ENCODE data around the gene NEK7.
"Not testable (repeated sequence)": the region's sequence is repeated elsewhere in the genome, so short reads cannot be mapped to it uniquely, and the experiment has no call there.

NEK7 gene

DNA sequence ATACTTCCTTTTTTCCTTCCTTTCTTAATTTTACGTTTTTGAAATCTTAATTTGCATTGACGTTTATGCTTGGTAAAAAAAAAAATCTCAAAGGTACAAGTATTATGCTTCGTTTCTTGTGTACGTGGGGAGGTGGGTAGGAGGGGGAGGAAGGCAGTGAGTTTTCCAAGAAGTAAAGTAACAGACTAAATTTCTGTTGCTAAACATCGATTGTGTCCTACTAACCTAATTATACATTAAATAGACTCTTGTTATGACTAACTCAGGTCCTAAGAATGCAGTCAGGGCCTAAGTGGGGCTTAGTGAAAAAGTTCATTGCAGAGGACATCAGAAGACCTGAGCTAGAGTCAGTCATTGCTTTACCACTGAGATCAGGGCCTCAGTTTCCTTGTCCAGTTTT lies 17.5 kb downstream of the NEK7 start:
- DNase-seq = no peak

DNA sequence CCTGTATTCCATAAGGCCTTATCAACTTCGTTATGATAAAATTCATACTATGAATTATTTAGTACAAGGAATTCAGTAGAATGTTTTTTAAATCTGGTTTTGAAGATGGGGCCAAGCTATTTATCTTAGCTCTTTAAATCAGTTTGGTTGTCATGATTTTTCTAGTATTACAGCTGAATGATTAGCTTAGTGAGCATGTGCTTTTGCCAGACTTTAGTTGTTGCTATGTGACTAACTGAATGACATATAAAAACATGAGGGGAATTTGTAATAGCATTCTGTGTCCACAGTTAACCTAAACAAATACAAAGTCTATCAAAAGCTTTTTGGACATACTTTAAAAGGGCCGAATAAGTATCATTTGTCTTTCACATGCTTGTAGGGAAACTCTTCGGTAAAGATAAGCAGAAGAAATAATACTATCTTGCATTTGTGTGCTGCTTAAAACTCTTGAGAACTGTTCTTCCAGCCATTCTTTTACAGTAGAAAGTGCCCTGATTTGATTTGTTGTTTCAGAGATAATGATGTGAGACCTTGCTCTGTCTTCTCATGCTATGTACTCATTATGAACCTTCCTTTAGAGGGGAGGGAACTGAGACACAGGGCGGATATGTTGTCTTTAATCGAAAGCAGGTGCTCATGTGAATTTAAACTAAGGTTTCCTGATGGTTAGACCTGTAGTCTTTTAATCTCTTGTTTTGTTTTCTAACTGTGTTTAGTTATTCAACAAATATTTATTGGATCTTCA lies 18.8 kb downstream of the NEK7 start:
- no peak for DNase-seq

DNA sequence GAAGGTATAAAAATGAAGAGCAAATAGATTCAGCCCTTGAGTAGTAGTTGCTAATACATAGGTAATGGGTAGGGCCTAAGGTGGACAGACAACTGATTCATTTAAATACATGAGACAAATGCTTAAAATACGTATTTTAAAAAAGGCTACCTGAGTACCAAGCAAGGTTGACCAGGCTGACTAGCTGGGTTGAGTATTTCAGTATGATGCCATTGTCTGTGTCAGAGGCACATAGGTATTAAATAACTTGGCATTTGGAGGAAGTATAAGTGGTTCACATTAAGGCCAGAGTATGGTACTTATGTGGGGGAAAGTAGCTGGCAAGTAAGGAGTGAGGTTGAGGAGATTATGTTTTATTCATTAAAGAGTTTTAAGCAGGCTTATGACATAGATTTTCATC lies 19.4 kb downstream of the NEK7 start:
- no peak for DNase-seq

DNA sequence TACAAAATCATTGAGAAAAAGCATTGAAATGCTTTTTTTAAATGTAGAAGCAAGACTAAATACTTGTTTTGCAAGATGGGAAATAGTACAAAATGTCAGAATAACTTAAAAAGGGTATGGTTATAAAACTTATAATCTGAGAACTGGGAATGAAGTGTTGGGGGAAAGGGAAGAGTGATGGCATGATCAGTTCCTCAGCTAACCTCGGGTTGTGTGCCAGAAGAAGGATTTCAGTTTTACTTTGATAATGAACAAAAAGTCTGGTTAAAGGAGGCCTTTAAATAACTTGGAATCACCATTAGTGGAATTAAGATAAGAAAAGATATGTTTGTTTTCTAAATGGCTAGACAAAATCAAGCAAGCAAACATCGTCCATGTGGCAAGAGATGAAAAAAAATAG lies 20.7 kb downstream of the NEK7 start:
- no peak for DNase-seq

DNA sequence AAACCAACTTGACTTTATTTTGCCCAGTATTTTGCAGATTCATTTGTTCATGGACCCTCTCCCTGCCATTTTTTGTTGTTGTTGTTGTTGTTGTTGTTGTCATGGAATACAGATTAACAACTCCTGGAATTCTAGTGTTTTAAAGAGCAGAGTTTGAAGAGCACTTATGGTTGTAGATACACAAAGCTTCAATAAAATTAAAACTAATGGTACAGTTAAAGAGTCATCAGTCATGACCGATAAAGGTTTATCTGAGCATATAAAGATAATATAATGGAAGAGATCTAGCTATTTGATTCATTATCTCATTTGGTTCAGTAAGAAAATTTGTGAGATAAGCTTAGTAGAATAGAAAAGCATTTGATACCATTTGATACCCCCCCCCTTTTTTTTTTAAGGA lies 21.8 kb downstream of the NEK7 start:
- no peak for DNase-seq

DNA sequence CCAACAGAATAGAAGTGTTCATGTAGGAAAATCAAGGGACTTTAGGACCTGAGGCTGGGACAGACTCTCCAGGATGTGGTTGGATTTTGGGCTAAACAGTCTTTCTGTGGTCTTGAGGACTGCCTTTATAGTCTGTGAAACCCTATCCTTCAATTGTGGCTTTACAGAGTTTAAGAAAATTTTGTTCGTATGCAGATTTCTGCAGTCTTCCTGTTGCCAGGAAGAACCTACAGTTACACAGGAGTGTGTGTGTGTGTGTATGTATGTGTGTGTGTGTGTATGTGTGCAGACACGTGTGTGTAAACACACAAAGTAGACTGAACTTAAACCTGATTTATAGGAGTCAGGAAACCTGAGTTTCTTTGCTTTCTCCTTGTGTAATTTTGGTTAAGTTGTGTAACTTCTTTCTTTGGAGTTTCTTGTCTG lies 22.8 kb downstream of the NEK7 start:
- no peak for DNase-seq

DNA sequence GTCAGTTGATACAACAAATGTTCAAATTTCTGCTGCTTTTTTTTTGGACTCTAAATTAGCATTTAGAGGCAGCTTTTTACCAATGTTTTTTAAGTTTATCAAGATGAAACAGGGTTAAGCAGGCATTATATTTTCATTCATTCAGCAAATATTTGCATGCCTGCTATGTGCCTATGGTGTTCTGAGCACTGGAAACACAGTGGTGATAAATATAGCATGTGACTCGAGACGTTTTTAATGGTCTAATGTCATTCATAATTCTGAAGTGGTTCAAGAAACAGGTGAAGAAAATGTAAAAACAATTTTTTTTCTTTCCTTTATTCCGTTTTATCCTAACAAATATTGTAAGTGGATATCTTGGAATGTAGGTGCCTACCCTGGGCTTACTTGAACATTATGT lies 26.8 kb downstream of the NEK7 start:
- DNase-seq = no peak

DNA sequence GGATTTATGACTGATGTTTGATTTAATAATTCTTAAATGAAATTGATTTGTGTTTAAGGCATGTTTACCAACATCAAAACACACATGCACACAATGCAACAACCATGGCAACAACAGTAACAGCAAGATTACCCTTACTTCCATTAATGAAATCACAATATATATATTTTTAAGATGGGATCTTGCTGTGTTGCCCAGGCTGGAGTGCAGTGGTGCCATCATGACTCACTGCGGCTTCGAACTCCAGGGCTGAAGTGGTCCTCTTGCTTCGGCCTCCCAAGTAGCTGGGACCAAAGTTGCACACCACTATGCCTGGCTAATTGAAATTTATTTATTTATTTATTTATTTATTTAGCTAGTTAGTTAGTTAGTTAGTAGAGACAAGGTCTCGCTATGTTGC lies 27.7 kb downstream of the NEK7 start:
- DNase-seq = no peak

DNA sequence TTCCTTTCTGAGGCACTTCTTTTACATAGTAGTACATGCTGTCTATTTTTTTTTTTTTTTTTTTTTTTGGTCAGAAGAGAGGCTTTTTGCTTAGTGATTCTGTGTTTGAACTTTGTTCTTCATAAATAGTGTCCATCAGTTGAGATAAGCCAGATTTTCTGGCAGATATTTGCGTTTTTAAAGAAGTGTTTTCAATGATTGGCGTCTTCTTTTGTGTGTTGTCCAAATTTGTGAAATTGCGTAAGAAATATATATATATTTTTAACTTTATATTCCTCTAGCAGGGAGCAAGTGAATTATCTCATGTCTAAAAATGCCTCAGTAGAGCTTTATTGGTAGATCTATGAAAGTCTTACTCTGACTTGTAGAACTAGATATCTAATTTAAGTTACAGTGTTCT lies 28.3 kb downstream of the NEK7 start:
- DNase-seq = no peak

DNA sequence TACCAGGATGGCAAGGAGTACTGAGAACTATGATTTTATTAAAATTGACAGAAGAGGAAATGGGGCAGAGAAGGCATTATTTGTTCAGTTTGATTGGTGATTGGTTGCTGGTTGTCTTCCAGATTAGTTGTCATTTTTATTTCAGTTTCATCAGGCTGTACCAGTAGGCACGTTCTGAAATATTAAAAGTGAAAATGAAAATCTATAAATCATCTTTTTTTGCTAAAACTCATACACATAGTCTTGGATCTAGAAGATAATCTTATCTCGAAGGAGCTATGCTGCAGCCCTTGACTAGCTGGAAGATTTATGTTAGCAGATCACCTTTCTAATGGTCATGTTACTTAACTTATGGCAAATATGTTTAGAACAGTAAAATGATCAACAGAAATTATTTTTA lies 29.0 kb downstream of the NEK7 start:
- DNase-seq = no peak

DNA sequence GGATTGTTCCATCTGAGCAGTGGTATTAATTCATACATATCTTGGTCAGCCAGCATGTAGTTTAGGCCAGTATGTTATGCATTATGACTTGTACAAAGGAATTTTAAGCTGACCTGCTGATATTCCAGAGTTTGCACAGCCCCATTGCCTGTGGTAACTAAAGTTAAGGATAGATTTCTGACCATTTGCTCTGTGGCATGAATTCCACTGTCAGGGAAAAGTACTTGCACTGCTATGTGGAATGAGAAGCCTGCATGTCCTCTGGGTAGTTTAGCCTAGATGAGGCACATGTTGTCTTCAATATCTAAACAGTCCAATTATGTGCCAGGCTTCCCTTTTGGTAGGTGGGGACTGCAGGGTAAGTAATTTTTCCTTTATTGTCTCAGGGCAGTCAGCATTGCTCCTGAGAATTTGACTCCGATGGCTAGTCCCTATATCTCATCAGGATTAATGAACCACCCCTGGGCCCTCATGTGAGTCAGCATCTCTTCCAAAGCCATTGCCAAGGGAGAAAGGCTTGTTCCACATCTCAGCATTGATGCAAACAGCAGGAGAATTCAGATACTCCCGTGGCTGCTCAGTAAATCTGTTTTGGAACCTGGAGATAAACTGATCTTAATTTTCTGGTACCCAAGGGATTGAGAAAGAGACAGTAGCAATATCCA lies 30.2 kb downstream of the NEK7 start:
- DNase-seq = no peak

DNA sequence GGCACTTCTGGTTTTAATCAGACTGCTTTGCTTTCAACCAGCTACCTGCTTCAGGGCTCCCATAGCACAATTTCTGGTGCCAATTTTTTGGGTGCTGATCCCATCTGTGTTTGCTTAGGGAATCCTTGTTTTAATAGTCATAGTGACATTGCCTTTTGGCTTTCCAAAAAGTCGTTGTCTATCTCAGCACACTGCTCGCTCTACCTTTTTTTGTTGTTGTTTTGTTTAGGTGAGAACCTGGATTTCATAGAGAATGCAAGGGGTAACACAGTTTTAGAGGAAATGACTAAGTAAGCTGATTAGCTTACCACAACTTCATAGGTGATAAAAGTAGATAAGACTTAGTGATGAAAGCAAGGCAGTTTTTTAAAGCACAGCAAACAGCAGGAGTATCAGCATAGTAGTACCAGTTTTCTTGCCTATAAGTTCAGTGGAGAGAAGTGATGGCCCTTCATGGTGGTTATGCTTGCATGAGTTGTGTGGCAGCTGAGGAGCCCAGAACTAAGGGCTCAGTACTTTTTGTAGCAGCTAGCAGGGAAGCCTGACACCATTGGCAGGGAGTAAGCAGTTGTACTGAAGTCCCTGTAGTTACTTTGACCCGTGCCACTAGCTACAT lies 31.3 kb downstream of the NEK7 start:
- DNase-seq = no peak

DNA sequence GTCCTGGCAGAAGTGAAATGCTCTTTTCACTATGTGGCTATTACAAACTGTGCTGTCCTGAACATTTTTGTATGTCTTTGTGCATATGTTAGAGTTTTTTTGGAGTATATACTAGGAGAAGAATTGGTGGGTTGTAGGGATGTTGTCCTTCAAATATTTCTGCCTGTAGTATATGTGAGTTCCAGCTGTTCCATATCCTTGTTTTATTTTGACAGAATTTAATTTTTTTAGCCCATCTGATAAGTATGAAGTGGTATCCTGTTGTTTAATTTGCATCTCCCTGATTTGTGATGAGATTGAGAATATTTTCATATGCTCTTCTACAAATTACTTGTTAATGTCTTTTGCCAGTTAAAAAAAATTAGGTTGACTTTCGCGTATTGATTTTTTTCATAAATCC lies 34.3 kb downstream of the NEK7 start:
- DNase-seq = no peak

DNA sequence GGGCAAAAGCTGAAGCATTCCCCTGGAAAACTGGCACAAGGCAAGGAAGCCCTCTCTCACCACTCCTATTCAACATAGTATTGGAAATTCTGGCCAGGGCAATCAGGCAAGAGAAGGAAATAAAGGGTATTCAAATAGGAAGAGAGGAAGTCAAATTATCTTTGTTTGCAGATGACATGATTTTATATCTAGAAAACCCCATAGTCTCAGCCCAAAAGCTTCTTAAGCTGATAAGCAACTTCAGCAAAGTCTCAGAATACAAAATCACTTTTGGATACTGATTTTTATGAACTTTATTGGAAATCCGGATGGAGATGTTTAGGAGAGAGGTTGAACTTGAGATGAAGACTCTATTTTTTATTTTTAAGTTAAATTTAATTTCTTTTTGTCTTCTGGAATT lies 37.1 kb downstream of the NEK7 start:
- DNase-seq = not testable (repeated sequence)

DNA sequence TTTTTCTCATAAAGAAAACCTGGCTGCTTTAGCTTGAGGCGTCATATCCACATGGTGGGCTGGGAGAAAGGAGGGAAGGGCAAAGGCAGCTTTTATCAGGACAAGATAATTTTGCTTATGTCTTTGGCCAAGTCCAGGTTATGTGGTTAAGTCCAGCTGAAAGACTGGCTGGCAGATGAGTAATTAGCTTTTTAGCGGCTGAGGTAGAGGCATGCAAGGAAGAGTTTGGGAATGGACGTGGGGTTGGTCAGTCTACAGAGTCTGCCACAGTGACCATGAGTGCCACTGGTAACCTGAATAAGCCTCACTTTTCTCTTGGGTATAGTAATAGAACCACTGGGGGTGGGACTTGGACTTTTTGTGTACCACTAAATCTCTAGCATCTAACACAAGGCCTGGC lies 39.8 kb downstream of the NEK7 start:
- DNase-seq = no peak

DNA sequence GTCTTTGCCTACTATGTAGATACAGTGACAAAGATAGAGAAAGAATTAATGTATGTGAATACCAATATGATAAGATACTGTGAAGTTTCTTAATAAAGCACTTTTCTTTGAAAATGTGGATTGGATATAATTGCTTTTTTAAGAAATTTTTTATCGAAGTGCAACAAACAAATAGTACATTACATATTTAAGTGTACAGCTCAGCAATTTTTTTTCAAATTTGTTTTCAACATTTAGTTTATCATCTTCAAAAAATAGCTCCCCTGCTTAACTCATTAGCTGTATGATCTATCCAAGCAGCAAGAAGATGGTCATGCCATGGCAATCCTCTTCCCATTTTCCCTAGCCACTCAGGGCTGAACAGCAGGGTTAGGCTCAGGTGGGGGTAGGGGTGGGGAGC lies 40.5 kb downstream of the NEK7 start:
- no peak for DNase-seq

DNA sequence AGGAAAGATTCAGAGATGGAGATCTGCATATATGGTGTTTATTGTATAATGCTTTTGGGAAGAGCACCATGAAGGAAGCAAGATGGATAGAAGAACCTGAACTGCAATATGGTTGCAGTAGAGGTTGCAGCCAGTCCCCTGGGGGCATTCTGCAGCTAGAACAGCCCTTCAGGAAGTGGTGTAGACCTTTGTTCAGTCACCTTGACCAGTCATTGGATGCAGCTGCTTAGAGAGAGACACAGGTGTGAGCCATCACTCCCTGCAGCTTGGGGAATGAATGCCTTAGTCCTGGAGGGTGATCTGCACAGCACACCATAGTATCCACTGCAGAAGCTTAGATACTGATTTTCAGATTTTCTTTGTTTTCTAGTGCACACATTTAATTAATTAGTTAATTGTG lies 42.3 kb downstream of the NEK7 start:
- DNase-seq = no peak

DNA sequence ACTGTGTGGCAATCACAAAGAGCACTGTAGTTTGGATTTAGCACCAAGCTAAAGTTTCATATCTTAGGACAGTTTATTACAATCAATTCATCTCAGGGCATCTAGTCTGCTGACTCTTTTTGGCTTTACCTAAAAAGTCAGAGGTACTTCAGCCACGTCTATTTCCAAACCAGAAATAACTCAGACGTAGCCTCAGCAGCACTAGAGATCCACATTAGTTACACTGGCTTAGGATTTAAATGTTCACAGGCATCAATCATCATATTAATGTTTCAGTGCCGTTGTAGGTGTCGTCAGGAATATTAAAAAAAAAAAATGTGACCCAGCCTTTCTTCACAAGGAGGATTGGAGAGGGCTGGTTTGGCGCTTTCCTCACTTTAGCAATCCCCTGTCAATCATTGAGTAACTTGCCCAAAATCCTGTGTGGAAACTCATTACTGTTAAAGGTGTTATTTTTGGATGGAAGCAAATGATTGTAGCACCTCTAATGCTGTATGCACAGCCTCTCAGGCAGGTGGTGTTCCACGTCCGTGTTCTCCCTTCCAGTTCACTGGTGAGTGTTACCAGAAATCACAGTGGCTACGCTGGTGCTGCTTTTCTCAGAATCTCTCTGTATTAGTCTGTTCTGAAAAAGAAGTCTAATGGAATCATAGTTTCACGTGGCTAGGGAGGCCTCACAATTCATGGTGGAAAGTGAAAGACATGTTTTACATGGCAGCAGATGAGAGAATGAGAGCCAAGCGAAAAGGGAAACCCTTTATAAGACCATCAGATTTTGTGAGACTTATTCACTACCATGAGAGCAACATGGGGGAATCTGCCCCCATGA lies 45.4 kb downstream of the NEK7 start:
- DNase-seq = no peak

DNA sequence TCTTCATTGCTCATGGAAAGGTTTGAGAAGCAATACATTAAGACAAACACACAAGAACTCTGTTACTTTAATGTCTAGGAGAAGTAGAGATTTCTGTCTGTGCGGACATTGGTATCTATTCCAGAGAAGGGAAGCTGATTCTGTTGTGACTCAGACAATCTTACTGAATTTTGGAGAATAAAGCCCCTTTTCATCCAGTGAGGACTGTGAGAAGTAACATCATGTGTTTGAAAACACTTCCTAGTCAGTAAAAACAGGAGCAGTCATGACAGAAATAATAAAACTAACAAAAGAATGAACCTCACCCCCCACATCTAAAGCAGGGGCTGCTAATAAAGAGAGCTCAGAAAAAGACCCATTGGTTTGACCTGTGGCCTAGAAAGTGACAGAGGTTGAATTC lies 46.6 kb downstream of the NEK7 start:
- DNase-seq = no peak

DNA sequence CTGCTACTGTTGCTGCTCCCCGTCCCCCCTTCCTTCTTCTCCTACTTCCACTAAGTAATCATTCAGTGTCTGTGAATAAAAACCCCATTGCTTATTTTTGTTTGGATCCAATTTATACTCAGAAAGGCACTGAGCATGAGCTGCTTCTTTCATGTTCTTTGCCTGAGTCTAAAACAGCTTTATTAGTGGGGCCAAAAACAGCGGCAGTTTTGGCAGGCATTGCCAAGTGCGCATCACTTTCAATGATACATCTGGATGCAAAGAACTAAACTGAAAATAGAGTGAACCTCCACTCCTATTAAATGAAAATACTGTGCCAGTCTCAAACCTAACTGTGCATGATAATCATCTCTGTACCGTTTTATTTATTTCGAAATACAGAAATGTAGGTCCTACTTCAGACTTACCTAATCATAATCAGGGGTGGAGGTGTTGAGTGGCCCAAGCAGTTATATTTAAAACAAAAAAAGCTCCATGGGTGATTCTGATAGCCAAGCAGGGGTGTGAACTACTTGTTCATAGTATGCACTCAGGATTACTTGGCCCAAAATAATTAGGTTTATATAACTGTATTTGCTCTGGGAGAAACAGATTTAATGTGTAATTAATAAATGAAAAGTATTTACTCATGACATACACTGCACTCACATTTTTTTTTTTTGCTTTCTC lies 48.4 kb downstream of the NEK7 start:
- DNase-seq = no peak

DNA sequence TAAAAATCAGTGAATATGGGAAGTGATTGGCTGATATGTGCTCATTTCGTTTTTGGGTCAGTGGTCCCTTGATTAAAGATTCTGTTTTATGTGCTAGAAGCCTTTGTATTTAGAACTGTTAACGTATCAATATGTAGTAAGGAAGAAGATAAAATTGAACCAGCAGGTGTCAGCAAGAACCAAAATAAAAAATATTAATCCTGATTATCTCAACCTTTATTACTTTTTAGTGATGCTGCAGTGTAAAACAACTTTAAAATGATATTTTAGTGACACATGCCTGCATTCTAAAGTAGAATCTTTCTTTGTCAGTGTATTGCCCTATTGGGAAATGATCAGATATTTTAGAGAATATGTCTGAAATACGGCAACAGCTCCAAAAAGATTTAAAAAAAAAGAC lies 49.5 kb downstream of the NEK7 start:
- no peak for DNase-seq

DNA sequence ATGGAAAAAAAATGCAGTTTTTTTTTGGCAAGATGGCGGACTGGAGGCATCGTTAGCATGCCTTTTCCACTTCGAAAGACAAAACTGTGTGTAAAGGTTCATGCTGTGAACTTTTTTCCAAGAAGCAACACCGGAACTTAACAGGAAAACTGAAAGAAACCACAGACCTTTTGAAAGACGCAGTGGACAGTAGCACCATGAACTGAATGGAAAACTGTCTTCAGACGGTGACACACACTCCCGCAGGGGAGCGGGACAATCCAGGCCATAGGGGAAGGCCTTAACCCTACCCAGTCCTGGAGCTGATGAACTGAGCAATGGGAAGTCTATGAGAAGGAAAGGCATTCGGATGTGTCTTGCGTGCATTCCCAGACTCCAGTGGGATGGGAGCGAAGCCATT lies 54.9 kb downstream of the NEK7 start:
- no peak for DNase-seq

DNA sequence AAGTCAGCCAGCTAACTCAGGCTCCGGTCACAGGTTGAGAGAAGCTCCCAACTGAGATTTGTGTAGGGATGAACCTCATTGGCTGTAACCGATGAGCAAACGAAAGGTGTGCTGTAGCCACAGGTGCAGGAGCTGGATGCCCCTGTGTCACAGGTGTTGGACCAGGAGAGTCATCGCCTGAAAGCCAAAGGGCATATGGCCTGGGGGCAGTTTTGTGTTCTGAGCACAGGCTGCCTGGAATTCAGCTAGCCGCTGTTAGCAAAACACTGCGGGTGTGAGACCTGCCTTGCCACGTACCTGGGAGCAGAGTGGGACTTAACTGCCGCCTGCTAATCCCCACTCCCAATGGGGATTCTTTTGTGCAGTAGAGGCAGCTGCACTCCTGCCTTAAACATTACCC lies 55.3 kb downstream of the NEK7 start:
- no peak for DNase-seq
